H9 (cell line): ENCODE data around the gene E2F7. TPM values are rescaled to one million over a fixed set of nuclear protein-coding genes. Genes with fewer than 3 reads are reported as not detected.

Source experiments
- DNase-seq: peaks from one replicate; pipeline ENCODE4 v3.0.0-alpha.2; 2017
- H2AFZ ChIP-seq: one replicate; pipeline ENCODE4 v1.6.1; 2013; ENCODE audit warnings: mild to moderate bottlenecking, low read length, control low read depth, moderate library complexity
- H2AK5ac ChIP-seq: 2 replicates; pipeline ENCODE4 v1.6.1; 2013; ENCODE audit warnings: low read length, control low read depth, mixed read lengths; ENCODE audit not compliant: insufficient read length
- H2BK120ac ChIP-seq: one replicate; pipeline ENCODE4 v1.6.1; 2013; ENCODE audit warnings: low read depth, mild to moderate bottlenecking, low read length, control low read depth, inconsistent platforms; ENCODE audit not compliant: poor library complexity, severe bottlenecking
- H2BK12ac ChIP-seq: 2 replicates; pipeline ENCODE4 v1.6.1; 2013; ENCODE audit warnings: low read length, control low read depth, mixed read lengths, low read depth; ENCODE audit not compliant: insufficient read length
- H2BK15ac ChIP-seq: 2 replicates; pipeline ENCODE4 v1.6.1; 2013; ENCODE audit warnings: low read depth, low read length, control low read depth
- H2BK20ac ChIP-seq: one replicate; pipeline ENCODE4 v1.6.1; 2013; ENCODE audit warnings: low read depth, mild to moderate bottlenecking, low read length, control low read depth, inconsistent platforms; ENCODE audit not compliant: poor library complexity, severe bottlenecking
- H2BK5ac ChIP-seq: 2 replicates; pipeline ENCODE4 v1.6.1; 2013; ENCODE audit warnings: low read length, control low read depth, mixed read lengths; ENCODE audit not compliant: insufficient read length
- H3K14ac ChIP-seq: 2 replicates; pipeline ENCODE4 v1.6.1; 2013; ENCODE audit warnings: low read length, control low read depth; ENCODE audit not compliant: insufficient read depth
- H3K18ac ChIP-seq: 2 replicates; pipeline ENCODE4 v1.6.1; 2013; ENCODE audit warnings: low read depth, mild to moderate bottlenecking, mixed read lengths, low read length, control low read depth; ENCODE audit not compliant: insufficient read length
- H3K23ac ChIP-seq: 2 replicates; pipeline ENCODE4 v1.6.1; 2013; ENCODE audit warnings: low read length, control low read depth, mixed read lengths, low read depth; ENCODE audit not compliant: insufficient read length
- H3K23me2 ChIP-seq: 2 replicates; pipeline ENCODE4 v1.6.1; 2013; ENCODE audit warnings: low read depth, mild to moderate bottlenecking, mixed read lengths, low read length, control low read depth; ENCODE audit not compliant: insufficient read length, poor library complexity, severe bottlenecking
- H3K27ac ChIP-seq: 2 replicates; pipeline ENCODE4 v1.5.1; 2013; ENCODE audit warnings: low read length, control low read depth, mixed read lengths, low read depth; ENCODE audit not compliant: insufficient read length
- H3K27me3 ChIP-seq: 2 replicates; pipeline ENCODE4 v1.6.1; 2013; ENCODE audit warnings: low read length, control low read depth, inconsistent platforms; ENCODE audit not compliant: insufficient read depth
- H3K4ac ChIP-seq: 2 replicates; pipeline ENCODE4 v1.6.1; 2013; ENCODE audit warnings: low read depth, mild to moderate bottlenecking, control low read depth, inconsistent platforms, low read length, moderate library complexity
- H3K4me1 ChIP-seq: 2 replicates; pipeline ENCODE4 v1.6.1; 2013; ENCODE audit warnings: low read length, control low read depth, inconsistent platforms; ENCODE audit not compliant: insufficient read depth
- H3K4me2 ChIP-seq: 2 replicates; pipeline ENCODE4 v1.6.1; 2013; ENCODE audit warnings: low read length, control low read depth, mixed read lengths; ENCODE audit not compliant: insufficient read length, insufficient read depth
- H3K56ac ChIP-seq: 2 replicates; pipeline ENCODE4 v1.6.1; 2013; ENCODE audit warnings: low read depth, mild to moderate bottlenecking, mixed read lengths, low read length, control low read depth; ENCODE audit not compliant: insufficient read length
- H3K79me1 ChIP-seq: 2 replicates; pipeline ENCODE4 v1.6.1; 2013; ENCODE audit warnings: low read depth, mild to moderate bottlenecking, moderate library complexity, low read length, control low read depth, inconsistent platforms; ENCODE audit not compliant: insufficient read depth, poor library complexity, severe bottlenecking
- H3K79me2 ChIP-seq: 2 replicates; pipeline ENCODE4 v1.6.1; 2013; ENCODE audit warnings: low read length, control low read depth, inconsistent platforms; ENCODE audit not compliant: insufficient read depth
- H3K9ac ChIP-seq: 2 replicates; pipeline ENCODE4 v1.6.1; 2013; ENCODE audit warnings: low read length, control low read depth, mixed read lengths; ENCODE audit not compliant: insufficient read length; ENCODE audit errors: extremely low read depth
- H3K9me3 ChIP-seq: one replicate; pipeline ENCODE4 v1.6.1; 2013; ENCODE audit warnings: low read depth, low read length, inconsistent platforms; ENCODE audit not compliant: control insufficient read depth
- H3T11ph ChIP-seq: one replicate; pipeline ENCODE4 v1.6.1; 2013; ENCODE audit warnings: mild to moderate bottlenecking, low read length, control low read depth, inconsistent platforms
- H4K20me1 ChIP-seq: one replicate; pipeline ENCODE4 v1.6.1; 2013; ENCODE audit not compliant: control insufficient read depth, insufficient read length, insufficient read depth
- H4K5ac ChIP-seq: 2 replicates; pipeline ENCODE4 v1.6.1; 2013; ENCODE audit warnings: low read depth, mild to moderate bottlenecking, mixed read lengths, low read length, control low read depth; ENCODE audit not compliant: insufficient read length
- H4K8ac ChIP-seq: replicated peaks from 2 replicates; pipeline ENCODE4 v1.6.1; 2013; ENCODE audit warnings: low read length, control low read depth, mixed read lengths, low read depth; ENCODE audit not compliant: insufficient read length
- H4K91ac ChIP-seq: 2 replicates; pipeline ENCODE4 v1.6.1; 2013; ENCODE audit warnings: low read depth, mild to moderate bottlenecking, moderate library complexity, mixed read lengths, low read length, control low read depth; ENCODE audit not compliant: insufficient read length
- H3K27ac Mint-ChIP-seq, 3 experiments: 2 replicates in 2 of 3; 3 replicates in 1 of 3; pipeline ENCODE4 v1.8.0; 2020 to 2021; ENCODE audit warnings: mixed read lengths in 3 of 3, mild to moderate bottlenecking in 1 of 3, moderate library complexity in 1 of 3
- H3K27me3 Mint-ChIP-seq: 2 replicates; pipeline ENCODE4 v1.8.0; 2021; ENCODE audit warnings: low read depth, mild to moderate bottlenecking, moderate library complexity, mixed read lengths
- H3K36me3 Mint-ChIP-seq, 3 experiments: 2 replicates in 2 of 3; 3 replicates in 1 of 3; pipeline ENCODE4 v1.8.0; 2020 to 2021; ENCODE audit warnings: low read depth in 3 of 3, mixed read lengths in 3 of 3; ENCODE audit not compliant: insufficient read depth in 1 of 3
- H3K4me1 Mint-ChIP-seq, 2 experiments: 2 replicates each; pipeline ENCODE4 v1.8.0; 2020; ENCODE audit warnings: mixed read lengths in 2 of 2
- H3K4me3 Mint-ChIP-seq, 2 experiments: 2 replicates in 1 of 2; 3 replicates in 1 of 2; pipeline ENCODE4 v1.8.0; 2020 to 2021; ENCODE audit warnings: mild to moderate bottlenecking in 2 of 2, mixed read lengths in 2 of 2, moderate library complexity in 1 of 2
- H3K9me3 Mint-ChIP-seq, 2 experiments: 2 replicates in 1 of 2; 3 replicates in 1 of 2; pipeline ENCODE4 v1.8.0; 2020; ENCODE audit warnings: mild to moderate bottlenecking in 2 of 2, mixed read lengths in 2 of 2, moderate library complexity in 1 of 2
- WGBS: extraction: QIAGEN DNeasy Blood & Tissue Kit; methylation state at CpG from one replicate; pipeline ENCODE4 v1.1.7; 2013; ENCODE audit warnings: missing lambda C conversion rate, low lambda C conversion rate, mixed read lengths; ENCODE audit not compliant: insufficient read length; ENCODE audit errors: extremely low coverage; 5-methylcytosine and 5-hydroxymethylcytosine counted together
- total RNA-seq: library from RNA; stranded (reverse); gene quantifications from 2 replicates; pipeline ENCODE4 v1.2.1, GENCODE V29; 2021
- TF ChIP-seq, protein P1 (sequence below): fragments of 200-600 bp; sonication (generic); conservative IDR thresholded peaks from 3 replicates; pipeline ENCODE4 v1.8.0; 2021; ENCODE audit warnings: antibody characterized with exemption, mild to moderate bottlenecking

The E2F7 gene
- total RNA-seq, 1 experiment from 2014 or later, result 24.5 TPM

- no peak overlapping the region for H2BK120ac ChIP-seq
- H2AFZ ChIP-seq, result no peak overlapping the region
- no peak overlapping the region for H3K27ac ChIP-seq
- no peak overlapping the region for H4K5ac ChIP-seq
- H3K79me1 ChIP-seq, result no peaks in the 10 kb centered on the region
- H4K20me1 ChIP-seq, result no peaks in the 10 kb centered on the region
- H3K4me2 ChIP-seq, result no peak overlapping the region
- H3K14ac ChIP-seq, result no peak overlapping the region
- no peaks in the 10 kb centered on the region for H3K27me3 ChIP-seq
- peaks cover 22 to 74% (median 63%) of the 10 kb centered on the region in 3 experiments; a peak in 6 of 7 replicates for H3K36me3 Mint-ChIP-seq
- no peak overlapping the region for H3K4me3 Mint-ChIP-seq
- no peak overlapping the region for H2BK15ac ChIP-seq
- no peak overlapping the region for H2BK20ac ChIP-seq
- no peaks in the 10 kb centered on the region for H3K4me1 ChIP-seq
- no peaks in the 10 kb centered on the region for H3K9me3 Mint-ChIP-seq
- H3K23ac ChIP-seq, result no peak overlapping the region
- no peak overlapping the region for H3K9ac ChIP-seq
- H3K4me1 Mint-ChIP-seq, result no peaks in the 10 kb centered on the region
- H3K18ac ChIP-seq, result no peak overlapping the region
- no peaks in the 10 kb centered on the region for H3K9me3 ChIP-seq
- no peak overlapping the region for H4K91ac ChIP-seq
- TF ChIP-seq, protein P1, sequence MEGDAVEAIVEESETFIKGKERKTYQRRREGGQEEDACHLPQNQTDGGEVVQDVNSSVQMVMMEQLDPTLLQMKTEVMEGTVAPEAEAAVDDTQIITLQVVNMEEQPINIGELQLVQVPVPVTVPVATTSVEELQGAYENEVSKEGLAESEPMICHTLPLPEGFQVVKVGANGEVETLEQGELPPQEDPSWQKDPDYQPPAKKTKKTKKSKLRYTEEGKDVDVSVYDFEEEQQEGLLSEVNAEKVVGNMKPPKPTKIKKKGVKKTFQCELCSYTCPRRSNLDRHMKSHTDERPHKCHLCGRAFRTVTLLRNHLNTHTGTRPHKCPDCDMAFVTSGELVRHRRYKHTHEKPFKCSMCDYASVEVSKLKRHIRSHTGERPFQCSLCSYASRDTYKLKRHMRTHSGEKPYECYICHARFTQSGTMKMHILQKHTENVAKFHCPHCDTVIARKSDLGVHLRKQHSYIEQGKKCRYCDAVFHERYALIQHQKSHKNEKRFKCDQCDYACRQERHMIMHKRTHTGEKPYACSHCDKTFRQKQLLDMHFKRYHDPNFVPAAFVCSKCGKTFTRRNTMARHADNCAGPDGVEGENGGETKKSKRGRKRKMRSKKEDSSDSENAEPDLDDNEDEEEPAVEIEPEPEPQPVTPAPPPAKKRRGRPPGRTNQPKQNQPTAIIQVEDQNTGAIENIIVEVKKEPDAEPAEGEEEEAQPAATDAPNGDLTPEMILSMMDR, result no peak
- no peak overlapping the region for H2BK12ac ChIP-seq
- no peak overlapping the region for H3K56ac ChIP-seq
- H4K8ac ChIP-seq, result no peak overlapping the region
- H3K27ac Mint-ChIP-seq, result no peak overlapping the region
- no peaks in the 10 kb centered on the region for H3K79me2 ChIP-seq
- no peak overlapping the region for H2AK5ac ChIP-seq
- no peak overlapping the region for H2BK5ac ChIP-seq
- WGBS, result no CpG with 5 or more reads among the region's 6 CpGs
- H3K23me2 ChIP-seq, result no peaks in the 10 kb centered on the region
- DNase-seq, result no peak
- H3K4ac ChIP-seq, result no peak overlapping the region
- H3K27me3 Mint-ChIP-seq, result no peaks in the 10 kb centered on the region
- no peak overlapping the region for H3T11ph ChIP-seq
Observed at GRCh38 chr12:77025782-77026314, 39.5 kb downstream of the E2F7 start.
